Motor neuron (in vitro differentiated cells): ENCODE results near the gene SPANXB1. TPM values are rescaled to one million over a fixed set of nuclear protein-coding genes. Genes with fewer than 3 reads are reported as not detected.
"Not testable (repeated sequence)": the region's sequence is repeated elsewhere in the genome, so short reads cannot be mapped to it uniquely, and the experiment has no call there.

Experiments used
- ATAC-seq, 8 experiments: fragments of 200-7000 bp; cut with Tn5 transposase; replicated peaks in 6 of 8; 2 replicates each; pipeline ENCODE4 v1.8.0; 2021; ENCODE audit warnings: mild to moderate bottlenecking in 8 of 8, moderate library complexity in 8 of 8
- H3K27ac ChIP-seq, 2 donors: fragments of 250-450 bp; sonication (Bioruptor Pico); 2 replicates each; pipeline ENCODE4 v1.9.0; 2021; ENCODE audit warnings: antibody characterized with exemption in 2 of 2, mild to moderate bottlenecking in 2 of 2, moderate library complexity in 1 of 2
- H3K4me1 ChIP-seq, 2 donors: fragments of 250-450 bp; sonication (Bioruptor Pico); replicated peaks in 1 of 2; 2 replicates each; pipeline ENCODE4 v1.6.1; 2021; ENCODE audit warnings: antibody characterized with exemption in 2 of 2, mild to moderate bottlenecking in 2 of 2, moderate library complexity in 1 of 2
- H3K4me3 ChIP-seq, 5 donors: fragments of 250-450 bp; sonication (Bioruptor Pico); 2 replicates each; pipeline ENCODE4 v1.9.0; 2021; ENCODE audit warnings: antibody characterized with exemption in 5 of 5, mild to moderate bottlenecking in 5 of 5, moderate library complexity in 4 of 5
- WGBS, 10 experiments: fragments of 450-650 bp; shearing (Covaris generic); methylation state at CpG; one replicate each; pipeline ENCODE4 v1.0.0; 2022; 5-methylcytosine and 5-hydroxymethylcytosine counted together
- in situ Hi-C, 9 experiments: fragments of 400-800 bp; cut with MboI; loops; one replicate each; pipeline ENCODE4 v1.15.0; 2021; ENCODE audit warnings: low sequenced_read_pairs in 9 of 9, low pct_unique_long_range_greater_than_20kb in 2 of 9; ENCODE audit not compliant: unreplicated experiment in 9 of 9
- total RNA-seq, 8 experiments: library from RNA; unstranded; fragments of 300-600 nt; gene quantifications; 2 replicates each; pipeline versions ENCODE4 v1.2.3 to v1.2.4, GENCODE V29; 2022

SPANXB1 gene, protein sequence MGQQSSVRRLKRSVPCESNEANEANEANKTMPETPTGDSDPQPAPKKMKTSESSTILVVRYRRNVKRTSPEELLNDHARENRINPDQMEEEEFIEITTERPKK
- not detected for total RNA-seq

DNA sequence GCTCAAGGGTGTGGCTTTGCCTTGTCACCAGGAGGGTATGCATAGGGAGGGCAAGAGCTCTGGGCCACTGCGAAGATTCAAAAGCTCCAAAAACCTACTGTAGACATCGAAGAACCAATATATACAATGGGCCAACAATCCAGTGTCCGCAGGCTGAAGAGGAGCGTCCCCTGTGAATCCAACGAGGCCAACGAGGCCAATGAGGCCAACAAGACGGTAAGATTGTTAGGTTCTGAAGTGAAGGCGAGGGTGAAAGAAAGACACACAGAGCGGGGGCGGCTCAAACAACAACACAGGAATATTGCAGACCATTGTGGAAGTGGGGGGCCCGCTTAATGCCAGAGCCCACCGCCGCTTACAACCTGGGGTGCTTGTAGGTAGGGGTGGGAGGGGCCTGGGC is at the start of gene SPANXB1:
Gene SPANXB1 (plus strand): TSS at position 27 of the 400 bp plus-strand sequence. CDS start 100 bp downstream, at position 127.
- in situ Hi-C loops, H3K4me1 ChIP-seq, H3K4me3 ChIP-seq, ATAC-seq, H3K27ac ChIP-seq: not testable (repeated sequence)
- 34 to 80% (median 54%) methylated on average over 2 to 8 of the region's 13 CpGs; no CpG with 5 or more reads in 6 of the 10 experiments for WGBS, 10 experiments

DNA sequence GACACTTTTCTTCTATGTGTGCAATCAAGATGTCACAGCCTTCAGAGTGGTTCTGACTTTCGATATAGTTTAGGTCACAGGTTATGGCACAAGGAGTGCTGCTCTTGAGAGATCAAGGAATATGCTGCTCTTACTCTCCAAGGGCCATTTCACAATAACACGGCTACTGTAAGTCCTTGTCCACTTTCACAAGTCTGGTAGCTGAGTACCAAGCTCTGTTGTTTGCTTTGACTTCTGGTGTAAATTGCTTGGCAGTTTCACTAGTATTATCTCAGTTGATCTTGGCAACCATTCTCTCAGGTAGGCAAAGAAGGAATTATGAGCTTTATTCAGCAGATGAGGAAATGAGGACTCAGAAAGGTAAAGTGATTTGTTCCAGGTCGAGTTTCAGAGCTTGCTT is 35.4 kb upstream of the SPANXB1 start:
- Histone ChIP-seq H3K4me3 (no peak overlapping the region), H3K27ac (no peak overlapping the region), H3K4me1 (no peaks in the 10 kb centered on the region)
- ATAC-seq = no peak
- 40 to 100% (median 92%) methylated on average over 1 to 2 of the region's 3 CpGs; no CpG with 5 or more reads in 6 of the 10 experiments for WGBS, 10 experiments
- in situ Hi-C loops = no loop called here

DNA sequence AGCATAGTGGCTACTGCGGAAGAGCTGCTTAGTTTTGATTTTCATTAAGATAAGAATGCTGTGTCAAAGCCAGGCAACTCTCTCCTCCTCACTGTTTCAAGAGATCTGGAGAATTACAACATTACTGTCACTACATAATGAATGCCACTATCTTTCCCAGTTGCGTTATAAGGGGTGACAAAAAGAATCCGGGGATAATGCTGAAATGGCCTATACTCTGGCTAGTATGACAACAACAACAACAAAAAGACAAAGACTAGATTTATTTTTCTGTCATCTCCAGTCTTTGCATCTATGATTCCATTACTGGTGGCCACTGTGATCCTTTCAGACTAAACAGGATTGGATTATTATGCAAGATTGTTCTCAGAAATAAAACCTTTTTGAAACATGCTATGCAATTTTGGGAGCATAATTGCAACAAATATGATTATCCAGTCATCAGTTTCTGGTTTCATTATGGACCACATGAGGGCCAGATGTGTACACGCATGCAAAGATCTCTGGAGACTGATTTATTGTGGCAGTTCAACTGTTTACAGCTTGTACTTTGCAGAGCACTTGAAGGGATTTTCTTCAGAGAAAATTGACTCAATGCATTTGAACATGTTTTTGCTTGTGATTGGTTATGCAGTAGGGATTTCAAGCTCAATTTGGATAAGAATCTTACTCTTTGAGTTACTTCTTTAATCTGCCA is 31.1 kb upstream of the SPANXB1 start:
- peak in 6 of 8 experiments; percentile 28 to 81 (median 54) for ATAC-seq
- no peaks in the 10 kb centered on the region for H3K4me1 ChIP-seq
- H3K4me3 ChIP-seq = no peak overlapping the region
- 0 to 100% (median 60%) methylated on average over 1 to 4 of the region's 4 CpGs; no CpG with 5 or more reads in 5 of the 10 experiments for WGBS, 10 experiments
- in situ Hi-C loops = no loop called here
- H3K27ac ChIP-seq = no peak overlapping the region

DNA sequence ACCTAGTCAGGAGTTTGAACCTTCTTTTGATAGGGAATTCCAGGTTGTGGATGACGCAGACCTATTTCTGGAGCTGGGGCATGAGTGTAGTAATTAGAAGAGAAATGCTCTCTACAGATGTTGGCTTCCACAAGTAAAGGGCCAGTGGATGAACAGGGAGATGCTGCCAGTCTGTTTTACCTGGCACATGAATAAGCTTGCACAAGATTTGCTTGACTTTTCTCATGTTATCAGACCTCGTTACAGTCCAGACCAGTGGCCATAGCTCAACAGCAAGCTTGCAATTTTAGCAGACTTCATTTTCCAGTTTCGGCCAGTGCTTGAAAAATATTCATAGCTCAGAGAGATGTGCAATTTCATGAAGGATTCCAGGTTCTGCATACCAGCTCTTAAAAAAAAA is 26.9 kb upstream of the SPANXB1 start:
- Histone ChIP-seq H3K4me1 (no peaks in the 10 kb centered on the region), H3K4me3 (no peak overlapping the region), H3K27ac (no peak overlapping the region)
- WGBS, 10 experiments = 0 to 100% (median 30%) methylated on average over 1 to 3 of the region's 3 CpGs; no CpG with 5 or more reads in 4 of the 10 experiments
- ATAC-seq = no peak
- in situ Hi-C loops = no loop called here

DNA sequence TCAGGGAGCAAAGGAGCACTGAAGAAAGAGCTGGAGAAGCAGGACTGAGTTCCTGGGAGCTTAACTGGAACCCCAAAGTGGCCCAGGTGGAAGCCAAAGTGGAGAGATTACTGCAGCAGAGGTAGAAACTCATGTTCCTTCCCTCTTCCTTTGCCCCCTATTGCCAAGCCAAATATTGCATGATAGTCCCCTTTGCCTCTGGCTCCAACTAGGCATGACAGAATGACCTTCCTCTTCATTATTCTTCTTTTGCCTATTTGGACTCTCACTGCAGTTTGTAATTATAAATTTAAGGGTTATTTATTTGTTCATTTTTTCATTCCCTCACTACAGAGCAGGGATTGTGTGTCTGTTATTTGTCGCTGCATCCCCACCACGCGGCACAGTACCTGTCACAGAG is 22.1 kb upstream of the SPANXB1 start:
- no peak for ATAC-seq
- Histone ChIP-seq H3K27ac (no peak overlapping the region), H3K4me1 (no peaks in the 10 kb centered on the region), H3K4me3 (no peak overlapping the region)
- WGBS, 10 experiments = 0 to 93% (median 80%) methylated on average over 1 to 3 of the region's 3 CpGs; no CpG with 5 or more reads in 5 of the 10 experiments
- in situ Hi-C loops = no loop called here

DNA sequence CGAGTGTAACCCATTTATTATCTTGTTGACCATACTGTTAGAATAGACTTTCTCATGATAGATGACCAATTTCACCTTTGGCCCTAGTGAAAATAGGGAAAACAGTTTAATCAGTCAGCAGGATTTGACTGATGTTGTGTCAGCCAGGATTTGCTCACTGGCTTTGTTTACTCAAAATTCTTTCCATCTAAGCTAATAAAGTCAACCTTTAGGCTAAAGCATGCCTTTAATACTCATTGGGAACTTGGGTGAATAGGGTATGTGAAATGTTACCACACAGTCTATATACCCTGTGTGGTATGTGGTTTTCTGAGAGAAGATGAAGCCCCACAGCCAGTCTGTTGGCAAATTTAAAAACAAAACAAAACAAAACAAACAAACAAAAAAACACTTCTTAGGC is 18.7 kb upstream of the SPANXB1 start:
- in situ Hi-C loops = no loop called here
- no peak for ATAC-seq
- Histone ChIP-seq H3K4me3 (no peak overlapping the region), H3K27ac (no peak overlapping the region), H3K4me1 (no peaks in the 10 kb centered on the region)
- 0 to 80% (median 11%) methylated on average over 1 of the region's 1 CpG; no CpG with 5 or more reads in 7 of the 10 experiments for WGBS, 10 experiments

DNA sequence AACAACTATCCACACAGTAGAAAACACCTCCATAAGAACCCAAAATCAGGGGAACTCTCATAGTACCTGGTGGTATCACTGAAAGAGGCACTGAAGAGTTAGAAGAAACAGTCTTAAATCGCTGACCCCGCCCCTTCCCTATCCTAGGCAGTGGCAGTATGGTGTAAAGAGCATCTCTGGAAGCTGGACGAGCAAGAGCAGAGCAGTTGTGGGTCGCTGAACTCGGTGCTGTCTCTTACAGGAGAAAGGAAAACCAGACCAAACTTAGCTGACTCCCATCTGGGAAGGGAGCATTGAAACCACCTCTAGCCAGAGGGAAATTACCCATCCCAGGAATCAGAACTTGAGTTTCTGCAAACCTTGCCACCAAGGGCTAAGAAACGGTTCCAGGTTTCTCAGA is 2.8 kb downstream of the SPANXB1 start:
- in situ Hi-C loops, H3K27ac ChIP-seq, H3K4me1 ChIP-seq, ATAC-seq, H3K4me3 ChIP-seq: not testable (repeated sequence)
- WGBS, 10 experiments = no CpG with 5 or more reads among the region's 6 CpGs

DNA sequence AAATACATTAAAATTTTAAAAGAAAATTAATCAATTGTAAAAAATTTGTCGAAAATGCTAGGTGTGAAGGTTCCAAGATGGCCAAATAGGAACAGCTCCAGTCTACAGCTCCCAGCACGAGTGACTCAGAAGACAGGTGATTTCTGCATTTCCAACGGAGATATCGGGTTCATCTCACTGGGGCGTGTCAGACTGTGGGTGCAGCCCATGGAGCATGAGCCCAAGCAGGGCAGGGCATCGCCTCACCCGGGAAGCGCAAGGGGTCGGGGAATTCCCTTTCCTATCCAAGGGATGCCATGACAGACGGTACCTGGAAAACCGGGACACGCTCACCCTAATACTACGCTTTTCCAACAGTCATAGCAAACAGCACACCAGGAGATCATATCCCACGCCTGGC is 41.9 kb downstream of the SPANXB1 start:
- ATAC-seq, H3K27ac ChIP-seq, H3K4me3 ChIP-seq, H3K4me1 ChIP-seq, in situ Hi-C loops: not testable (repeated sequence)
- WGBS, 10 experiments = no CpG with 5 or more reads among the region's 14 CpGs

DNA sequence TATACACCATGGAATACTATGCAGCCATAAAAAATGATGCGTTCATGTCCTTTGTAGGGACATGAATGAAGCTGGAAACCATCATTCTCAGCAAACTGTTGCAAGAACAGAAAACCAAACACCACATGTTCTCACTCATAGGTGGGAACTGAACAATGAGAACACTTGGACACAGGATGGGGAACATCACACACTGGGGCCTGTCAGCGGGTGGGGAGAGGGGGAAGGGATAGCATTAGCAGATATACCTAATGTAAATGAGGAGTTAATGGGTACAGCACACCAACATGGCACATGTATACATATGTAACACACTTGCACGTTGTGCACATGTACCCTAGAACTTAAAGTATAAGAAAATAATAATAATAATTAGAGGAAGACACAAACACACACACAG is 47.5 kb downstream of the SPANXB1 start:
- WGBS, 10 experiments = 14 to 17% methylated on average over 1 of the region's 3 CpGs; no CpG with 5 or more reads in 8 of the 10 experiments
- in situ Hi-C loops, H3K4me1 ChIP-seq, H3K4me3 ChIP-seq, ATAC-seq, H3K27ac ChIP-seq: not testable (repeated sequence)

DNA sequence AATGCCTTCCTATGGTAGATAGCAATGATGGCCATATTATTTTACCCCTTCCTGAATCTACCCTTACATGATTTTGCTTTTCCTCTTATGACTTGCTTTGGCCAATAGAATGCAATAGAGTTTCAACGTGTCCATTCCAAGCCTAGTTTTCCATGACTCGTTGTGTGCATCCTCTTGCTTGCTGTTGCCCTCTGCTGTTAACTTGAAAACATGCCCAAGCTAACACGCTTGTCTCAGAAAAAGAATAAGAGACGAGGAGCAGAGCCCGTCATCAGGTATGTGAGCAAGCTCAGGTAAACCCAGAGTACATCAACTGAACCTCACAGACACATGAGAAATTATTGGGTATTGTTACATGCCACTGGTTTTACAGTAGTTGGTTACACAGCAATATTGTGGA is 49.7 kb downstream of the SPANXB1 start:
- H3K4me1 ChIP-seq, in situ Hi-C loops, H3K27ac ChIP-seq, H3K4me3 ChIP-seq: not testable (repeated sequence)
- no CpG with 5 or more reads among the region's 5 CpGs for WGBS, 10 experiments
- peak in 1 of 8 experiments; percentile 24 for ATAC-seq

Other genes starting within 250 kb of the SPANXB1 start
- 10 to 100 TPM in 5 of 8 experiments, 1 to 10 TPM in 1, under 1 TPM in 1, not detected in 1; 0.94 to 29.1 (median 18.0) TPM for gene LDOC1, start 174.5 kb downstream of the SPANXB1 start, total RNA-seq
- gene SPANXC, start 239.9 kb downstream of the SPANXB1 start, total RNA-seq = not detected